GM10266 (cell line): ENCODE measurements around the gene TLE2.
"Not testable (repeated sequence)": the region's sequence is repeated elsewhere in the genome, so short reads cannot be mapped to it uniquely, and the experiment has no call there.

Experiments
- DNase-seq: peaks from one replicate; pipeline ENCODE4 v3.0.0; 2012; ENCODE audit errors: extremely low spot score
- CTCF ChIP-seq: IDR thresholded peaks from 2 replicates; pipeline ENCODE4 v1.5.1; 2012; ENCODE audit warnings: mild to moderate bottlenecking, low read depth; ENCODE audit not compliant: control insufficient read depth, insufficient read depth; ENCODE audit errors: missing control alignments

The TLE2 gene

GRCh38 chr19:3015126-3016057 is 13.7 kb downstream of the TLE2 start:
- DNase-seq, result no peak
- no peak for TF ChIP-seq CTCF

- DNase-seq, result no peak
- TF ChIP-seq CTCF, result no peak
These were observed 14.9 kb downstream of the TLE2 start for GRCh38 chr19:3014135-3014534.

DNA sequence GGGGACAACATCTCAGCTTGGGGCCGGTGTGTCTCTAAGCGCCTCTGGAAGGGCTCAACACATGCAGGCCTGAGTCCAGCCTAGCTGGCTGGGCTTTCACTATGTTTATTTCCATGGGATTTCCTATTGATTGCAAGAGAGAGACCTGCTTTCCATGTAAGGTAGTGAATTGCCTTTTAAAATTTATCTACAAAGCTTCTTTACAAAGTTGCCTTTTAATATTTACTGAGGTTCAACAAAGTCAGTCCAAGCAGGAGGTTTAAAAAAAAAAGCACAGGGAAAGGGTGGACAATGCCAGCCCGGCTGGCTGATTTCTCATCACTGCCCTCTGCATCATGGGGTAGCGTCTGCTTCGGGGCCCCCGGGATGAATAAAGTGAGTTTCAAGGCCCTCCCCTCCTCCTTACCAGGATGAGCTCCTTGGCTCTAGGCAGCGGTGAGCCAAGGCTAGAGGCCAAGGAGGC is 15.8 kb downstream of the TLE2 start:
- no peak for TF ChIP-seq CTCF
- no peak for DNase-seq

- DNase-seq, result no peak
- TF ChIP-seq CTCF, result no peak
These were observed 16.3 kb downstream of the TLE2 start for GRCh38 chr19:3012621-3013262.

DNA sequence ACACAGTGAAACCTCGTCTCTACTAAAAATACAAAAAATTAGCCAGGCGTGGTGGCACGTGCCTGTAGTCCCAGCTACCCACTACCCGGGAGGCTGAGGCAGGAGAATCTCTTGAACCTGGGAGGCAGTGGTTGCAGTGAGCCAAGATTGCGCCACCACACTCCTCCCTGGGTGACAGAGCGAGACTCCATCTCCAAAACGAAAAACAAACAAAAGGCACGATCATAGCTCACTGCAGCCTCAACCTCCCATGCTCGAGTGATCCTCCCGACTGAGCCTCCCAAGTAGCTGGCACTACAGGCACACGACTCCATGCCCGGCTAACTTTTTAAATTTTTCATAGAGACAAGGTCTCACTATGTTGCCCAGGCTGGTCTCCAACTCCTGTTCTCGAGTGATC is 17.0 kb downstream of the TLE2 start:
- not testable (repeated sequence) for DNase-seq

DNA sequence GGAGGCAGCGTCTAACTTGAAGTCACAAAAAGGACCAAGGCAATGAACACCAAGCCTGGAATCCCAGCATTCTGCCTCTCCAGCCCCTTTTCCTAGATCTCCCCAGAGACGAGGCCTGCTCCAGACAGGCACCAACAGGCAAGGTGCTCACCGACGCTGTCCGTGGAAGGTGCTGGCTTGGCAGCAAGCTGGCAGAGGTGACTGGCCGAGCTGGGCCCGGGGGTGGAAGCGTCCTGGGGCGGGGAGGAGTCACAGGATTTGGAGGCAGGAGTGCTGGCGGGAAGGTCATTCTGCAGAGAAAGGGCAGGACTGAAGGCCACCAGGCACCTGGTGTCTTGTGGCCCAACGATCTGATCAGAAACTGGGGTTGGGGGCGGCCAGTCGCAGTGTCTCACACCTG is 18.2 kb downstream of the TLE2 start:
- TF ChIP-seq CTCF, result no peak
- DNase-seq, result no peak

- no peak for TF ChIP-seq CTCF
- no peak for DNase-seq
These were observed 20.1 kb downstream of the TLE2 start for GRCh38 chr19:3008994-3009393.
